ENCODE results near the gene REPIN1. TPM values are rescaled to one million over a fixed set of nuclear protein-coding genes. Genes with fewer than 3 reads are reported as not detected.
A peak's percentile ranks its signal among the peaks of the same experiment; 100 is the strongest.

Gene REPIN1
- total and polyA plus RNA-seq, 12 donors, result 47.5 to 294 (median 182) TPM

- peak in 1 of 2 donors; percentile 17 for TF ChIP-seq POLR2A (IDR thresholded peaks at IDR 0.05)
- TF ChIP-seq CTCF (IDR thresholded peaks at IDR 0.05), result no peak
- H3K27me3 ChIP-seq, result no peaks in the 10 kb centered on the region
- 83 to 93% (median 87%) methylated on average over 16 to 22 of the region's 22 CpGs for WGBS, 4 donors
- peak in 1 of 7 donors; percentile 42 for DNase-seq
- no peaks in the 10 kb centered on the region for H3K9me3 ChIP-seq (replicated peaks in 1 of 3)
- intact Hi-C loops (cut with DNase I), result no loop called here
- no peak overlapping the region for H3K27ac ChIP-seq
- peaks cover 0 to 50% of the 10 kb centered on the region in 2 donors for H3K36me3 ChIP-seq (replicated peaks in 1 of 2)
- H3K4me3 ChIP-seq, result no peak overlapping the region
- H3K4me1 ChIP-seq (replicated peaks in 1 of 2), result peaks cover 0 to 25% of the 10 kb centered on the region in 2 donors
These were observed 39.1 kb upstream of the REPIN1 start for GRCh38 chr7:150329331-150330120.

- Histone ChIP-seq H3K4me1 (replicated peaks in 1 of 2) (peaks cover 2 to 23% of the 10 kb centered on the region in 2 donors), H3K27ac (no peak overlapping the region), H3K9me3 (replicated peaks in 1 of 3) (no peaks in the 10 kb centered on the region), H3K4me3 (no peak overlapping the region), H3K27me3 (no peaks in the 10 kb centered on the region), H3K36me3 (replicated peaks in 1 of 2) (peaks cover 0 to 50% of the 10 kb centered on the region in 2 donors)
- WGBS, 4 donors, result 93 to 94% (median 94%) methylated on average over 10 to 19 of the region's 19 CpGs
- peak in 1 of 7 donors; percentile 39 for DNase-seq
- intact Hi-C loops (cut with DNase I), result no loop called here
- TF ChIP-seq CTCF (IDR thresholded peaks at IDR 0.05), result no peak
- no peak for TF ChIP-seq POLR2A (IDR thresholded peaks at IDR 0.05)
These were observed 38.3 kb upstream of the REPIN1 start for GRCh38 chr7:150330211-150330885.

GRCh38 chr7:150332852-150333635 is 35.6 kb upstream of the REPIN1 start:
- intact Hi-C loops (cut with DNase I), result no loop called here
- H3K4me3 ChIP-seq, result no peak overlapping the region
- WGBS, 4 donors, result 75 to 89% (median 85%) methylated on average over 12 to 18 of the region's 18 CpGs
- TF ChIP-seq POLR2A (IDR thresholded peaks at IDR 0.05) (no peak), CTCF (IDR thresholded peaks at IDR 0.05) (no peak)
- H3K27ac ChIP-seq, result peak overlapping the region in 1 of 5 donors; percentile 55
- H3K4me1 ChIP-seq (replicated peaks in 1 of 2), result peaks cover 14 to 29% of the 10 kb centered on the region in 2 donors
- H3K9me3 ChIP-seq (replicated peaks in 1 of 3), result no peaks in the 10 kb centered on the region
- peaks cover 0 to 52% of the 10 kb centered on the region in 2 donors for H3K36me3 ChIP-seq (replicated peaks in 1 of 2)
- no peaks in the 10 kb centered on the region for H3K27me3 ChIP-seq
- DNase-seq, result peak in 4 of 7 donors; percentile 45 to 68 (median 58)

GRCh38 chr7:150333659-150334058 is 35.0 kb upstream of the REPIN1 start:
- no peak for TF ChIP-seq CTCF (IDR thresholded peaks at IDR 0.05)
- TF ChIP-seq POLR2A (IDR thresholded peaks at IDR 0.05), result peak in 1 of 2 donors; percentile 12
- H3K36me3 ChIP-seq (replicated peaks in 1 of 2), result peaks cover 0 to 55% of the 10 kb centered on the region in 2 donors
- DNase-seq, result peak in 1 of 7 donors; percentile 48
- peak overlapping the region in 1 of 5 donors; percentile 55 for H3K27ac ChIP-seq
- intact Hi-C loops (cut with DNase I), result no loop called here
- H3K4me1 ChIP-seq (replicated peaks in 1 of 2), result peaks cover 20 to 35% of the 10 kb centered on the region in 2 donors
- H3K4me3 ChIP-seq, result no peak overlapping the region
- H3K9me3 ChIP-seq (replicated peaks in 1 of 3), result no peaks in the 10 kb centered on the region
- H3K27me3 ChIP-seq, result no peaks in the 10 kb centered on the region
- 90 to 98% (median 93%) methylated on average over 5 to 10 of the region's 10 CpGs for WGBS, 4 donors

Measured in adrenal gland (tissue), 12 donors.